Measurements from ENCODE around the gene CLK4. TPM values are rescaled to one million over a fixed set of nuclear protein-coding genes. Genes with fewer than 3 reads are reported as not detected.

CLK4 gene
- total and polyA plus RNA-seq, 4 experiments from 2014 or later = 11.8 to 125 (median 71.6) TPM

GRCh38 chr5:178577376-178577839 is 49.4 kb downstream of the CLK4 start:
- peaks cover 0 to 7% (median 4%) of the 10 kb centered on the region in 8 donors for H3K9me3 Mint-ChIP-seq
- POLR2A ChIA-PET (ENCODE audit: partially characterized antibody) = no interaction called here
- H3K27me3 Mint-ChIP-seq = peaks cover 24 to 42% of the 10 kb centered on the region in 2 donors

DNA sequence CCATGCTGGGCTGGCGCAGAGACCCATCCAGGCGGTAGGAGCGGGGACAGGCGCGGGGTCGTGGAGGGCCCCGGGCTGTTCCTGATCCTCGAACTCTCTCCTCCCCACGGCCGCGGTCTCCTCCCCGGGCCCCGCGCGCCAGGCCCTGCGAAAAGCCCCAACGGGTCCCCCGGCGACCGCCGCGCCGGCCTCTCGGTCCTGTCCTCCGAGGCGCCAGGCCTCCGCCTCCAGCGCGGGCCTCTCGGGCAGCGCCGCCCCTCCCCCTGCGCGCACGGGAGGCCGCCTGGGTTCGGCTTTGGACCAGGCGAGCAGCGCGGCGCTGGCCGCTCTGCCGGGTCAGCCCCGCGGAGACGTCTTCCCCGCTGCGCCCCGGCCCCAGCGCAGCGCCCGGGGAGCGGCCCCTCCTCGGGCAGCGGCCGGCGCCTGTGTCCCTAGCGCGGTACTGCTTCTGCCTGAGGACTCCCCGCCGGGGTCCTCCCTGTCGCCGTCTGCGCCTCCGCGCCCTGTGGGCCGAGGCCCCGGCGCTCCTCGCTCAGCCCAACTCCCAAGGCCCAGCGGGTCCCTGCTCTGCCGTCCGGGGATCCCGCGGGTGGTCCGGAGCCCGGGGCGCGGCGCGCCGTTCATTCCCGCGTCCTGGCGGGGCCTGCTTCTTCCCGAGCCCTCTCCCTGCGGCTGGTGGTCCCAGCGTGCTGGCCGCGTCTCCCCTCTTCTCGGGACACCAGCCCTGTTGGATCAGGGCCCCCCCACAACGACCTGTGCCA is 50.1 kb downstream of the CLK4 start:
- H3K27ac ChIP-seq (ENCODE audit: low read depth, low read length) = no peak overlapping the region
- H3K9me3 ChIP-seq (ENCODE audit: control insufficient read depth in 1 of 2, low read length in 2 of 2) = no peaks in the 10 kb centered on the region
- Mint-ChIP-seq H3K4me1 (peaks cover 0 to 1% (median 0%) of the 10 kb centered on the region in 4 donors), H3K27me3 (peaks cover 24 to 40% of the 10 kb centered on the region in 2 donors), H3K36me3 (no peaks in the 10 kb centered on the region), H3K4me3 (no peak overlapping the region), H3K27ac (no peak overlapping the region), H3K9me3 (peaks cover 0 to 12% (median 4%) of the 10 kb centered on the region in 8 donors)
- ChIA-PET POLR2A (ENCODE audit: partially characterized antibody) (no interaction called here), CTCF (ENCODE audit: partially characterized antibody) (no interaction called here)
- no peaks in the 10 kb centered on the region for H3K4me1 ChIP-seq (ENCODE audit: insufficient read depth, low read length)
- no peak for DNase-seq
- no peak overlapping the region for H3K4me3 ChIP-seq (ENCODE audit: low read length in 2 of 2)
- intact Hi-C loops (cut with micrococcal nuclease) = no loop called here
- H3K36me3 ChIP-seq (ENCODE audit: insufficient read depth, low read length) = no peaks in the 10 kb centered on the region
- H3K27me3 ChIP-seq (ENCODE audit: insufficient read depth, low read length) = peaks cover 3% of the 10 kb centered on the region

More at GRCh38 chr5:178577376-178577839, 49.4 kb downstream of the CLK4 start:
- no peak for DNase-seq
- CTCF ChIA-PET (ENCODE audit: partially characterized antibody) = no interaction called here
- intact Hi-C loops (cut with micrococcal nuclease) = no loop called here
- Histone ChIP-seq H3K4me1 (ENCODE audit: insufficient read depth, low read length) (no peaks in the 10 kb centered on the region), H3K27me3 (ENCODE audit: insufficient read depth, low read length) (peaks cover 3% of the 10 kb centered on the region), H3K36me3 (ENCODE audit: insufficient read depth, low read length) (no peaks in the 10 kb centered on the region), H3K27ac (ENCODE audit: low read depth, low read length) (no peak overlapping the region), H3K4me3 (ENCODE audit: low read length in 2 of 2) (no peak overlapping the region), H3K9me3 (ENCODE audit: control insufficient read depth in 1 of 2, low read length in 2 of 2) (no peaks in the 10 kb centered on the region)
- no peaks in the 10 kb centered on the region for H3K36me3 Mint-ChIP-seq
- peaks cover 0 to 1% (median 0%) of the 10 kb centered on the region in 4 donors for H3K4me1 Mint-ChIP-seq
- H3K4me3 Mint-ChIP-seq = no peak overlapping the region
- no peak overlapping the region for H3K27ac Mint-ChIP-seq

DNA sequence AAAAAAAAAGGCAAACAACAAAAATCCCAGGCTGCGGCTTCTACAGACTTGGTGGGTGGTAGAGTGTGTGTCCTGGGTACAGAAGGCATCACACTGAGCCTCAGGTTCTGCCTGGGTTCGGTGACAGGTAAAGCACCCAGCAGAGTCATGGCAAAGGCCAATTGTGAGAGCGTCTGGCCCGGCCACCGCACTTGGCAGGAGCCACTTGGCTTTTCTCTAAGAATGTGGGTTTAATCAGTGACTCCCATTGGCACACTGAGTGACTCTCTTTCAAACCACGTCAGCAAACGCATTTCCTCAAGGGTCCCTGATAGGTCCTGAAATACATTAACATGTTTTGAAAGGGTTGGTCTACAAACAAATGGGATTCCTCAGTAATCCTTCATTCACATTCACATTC is 53.6 kb downstream of the CLK4 start:
- no peak overlapping the region for H3K4me3 ChIP-seq (ENCODE audit: low read length in 2 of 2)
- DNase-seq = no peak
- no peaks in the 10 kb centered on the region for H3K4me1 ChIP-seq (ENCODE audit: insufficient read depth, low read length)
- no peak overlapping the region for H3K4me3 Mint-ChIP-seq
- POLR2A ChIA-PET (ENCODE audit: partially characterized antibody) = no interaction called here
- CTCF ChIA-PET (ENCODE audit: partially characterized antibody) = no interaction called here
- intact Hi-C loops (cut with micrococcal nuclease) = no loop called here
- peaks cover 0 to 1% (median 0%) of the 10 kb centered on the region in 4 donors for H3K4me1 Mint-ChIP-seq
- H3K27me3 ChIP-seq (ENCODE audit: insufficient read depth, low read length) = peaks cover 3% of the 10 kb centered on the region
- H3K36me3 ChIP-seq (ENCODE audit: insufficient read depth, low read length) = no peaks in the 10 kb centered on the region
- H3K36me3 Mint-ChIP-seq = no peaks in the 10 kb centered on the region
- H3K27ac ChIP-seq (ENCODE audit: low read depth, low read length) = no peak overlapping the region
- H3K27ac Mint-ChIP-seq = no peak overlapping the region
- H3K27me3 Mint-ChIP-seq = peaks cover 23 to 31% of the 10 kb centered on the region in 2 donors
- no peaks in the 10 kb centered on the region for H3K9me3 ChIP-seq (ENCODE audit: control insufficient read depth in 1 of 2, low read length in 2 of 2)
- H3K9me3 Mint-ChIP-seq = peaks cover 0 to 12% (median 4%) of the 10 kb centered on the region in 8 donors

GRCh38 chr5:178572617-178573016 is 54.2 kb downstream of the CLK4 start:
- Mint-ChIP-seq H3K4me3 (no peak overlapping the region), H3K27me3 (peaks cover 19 to 29% of the 10 kb centered on the region in 2 donors), H3K4me1 (peaks cover 0 to 1% (median 0%) of the 10 kb centered on the region in 4 donors), H3K36me3 (no peaks in the 10 kb centered on the region), H3K9me3 (peaks cover 0 to 12% (median 4%) of the 10 kb centered on the region in 8 donors), H3K27ac (no peak overlapping the region)
- no peaks in the 10 kb centered on the region for H3K9me3 ChIP-seq (ENCODE audit: control insufficient read depth in 1 of 2, low read length in 2 of 2)
- H3K4me1 ChIP-seq (ENCODE audit: insufficient read depth, low read length) = no peaks in the 10 kb centered on the region
- no peak overlapping the region for H3K4me3 ChIP-seq (ENCODE audit: low read length in 2 of 2)
- no peaks in the 10 kb centered on the region for H3K27me3 ChIP-seq (ENCODE audit: insufficient read depth, low read length)
- ChIA-PET POLR2A (ENCODE audit: partially characterized antibody) (no interaction called here), CTCF (ENCODE audit: partially characterized antibody) (no interaction called here)
- H3K36me3 ChIP-seq (ENCODE audit: insufficient read depth, low read length) = no peaks in the 10 kb centered on the region
- intact Hi-C loops (cut with micrococcal nuclease) = no loop called here
- H3K27ac ChIP-seq (ENCODE audit: low read depth, low read length) = no peak overlapping the region
- DNase-seq = no peak

- no peak overlapping the region for H3K4me3 ChIP-seq (ENCODE audit: low read length in 2 of 2)
- Mint-ChIP-seq H3K36me3 (no peaks in the 10 kb centered on the region), H3K27me3 (peaks cover 14 to 23% of the 10 kb centered on the region in 2 donors), H3K9me3 (peaks cover 0 to 12% (median 4%) of the 10 kb centered on the region in 8 donors), H3K4me1 (no peaks in the 10 kb centered on the region), H3K27ac (no peak overlapping the region), H3K4me3 (no peak overlapping the region)
- no peaks in the 10 kb centered on the region for H3K36me3 ChIP-seq (ENCODE audit: insufficient read depth, low read length)
- DNase-seq = no peak
- H3K9me3 ChIP-seq (ENCODE audit: control insufficient read depth in 1 of 2, low read length in 2 of 2) = no peaks in the 10 kb centered on the region
- ChIA-PET CTCF (ENCODE audit: partially characterized antibody) (no interaction called here), POLR2A (ENCODE audit: partially characterized antibody) (no interaction called here)
- no peaks in the 10 kb centered on the region for H3K4me1 ChIP-seq (ENCODE audit: insufficient read depth, low read length)
- H3K27ac ChIP-seq (ENCODE audit: low read depth, low read length) = no peak overlapping the region
- peaks cover 4% of the 10 kb centered on the region for H3K27me3 ChIP-seq (ENCODE audit: insufficient read depth, low read length)
- intact Hi-C loops (cut with micrococcal nuclease) = no loop called here
Measured at GRCh38 chr5:178569485-178569884, 57.4 kb downstream of the CLK4 start.

DNA sequence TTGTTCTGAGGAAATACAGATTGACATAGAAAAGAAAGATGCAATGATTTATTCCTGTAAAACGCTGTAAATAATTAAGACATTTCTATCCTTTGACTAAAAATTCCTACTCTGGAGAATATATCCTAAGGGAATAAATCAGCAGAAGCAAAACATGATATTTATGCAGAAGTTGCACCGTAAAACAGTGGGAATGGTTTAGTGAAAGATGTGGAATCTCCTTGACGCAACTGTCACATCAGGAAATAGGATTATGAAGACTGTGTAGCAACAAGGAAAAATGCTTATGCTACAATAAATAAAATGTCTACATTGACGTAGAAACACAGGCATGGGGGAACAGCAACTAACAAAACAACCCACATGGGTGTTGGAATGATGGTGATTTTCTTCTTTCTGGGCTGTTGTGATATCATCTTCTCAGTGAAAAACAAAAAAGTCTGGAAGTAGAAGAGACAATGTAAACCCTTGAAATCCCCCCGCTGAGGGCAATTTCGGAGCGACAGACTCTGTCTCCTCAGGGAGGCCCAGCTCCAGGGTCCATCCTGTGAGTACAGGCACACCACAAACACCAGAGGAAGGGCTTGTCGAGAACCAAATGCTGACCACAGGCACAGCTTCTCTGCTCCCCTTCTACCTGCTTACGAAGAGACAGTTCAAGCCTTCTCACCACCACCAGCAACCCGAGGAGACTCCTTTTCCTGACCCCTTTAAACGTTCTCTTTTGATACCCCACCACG is 61.9 kb downstream of the CLK4 start:
- DNase-seq = no peak
- ChIA-PET CTCF (ENCODE audit: partially characterized antibody) (no interaction called here), POLR2A (ENCODE audit: partially characterized antibody) (no interaction called here)
- Mint-ChIP-seq H3K4me1 (peaks cover 0 to 3% (median under 1%) of the 10 kb centered on the region in 4 donors), H3K36me3 (no peaks in the 10 kb centered on the region), H3K27ac (no peak overlapping the region), H3K27me3 (peaks cover 18 to 21% of the 10 kb centered on the region in 2 donors), H3K4me3 (no peak overlapping the region), H3K9me3 (peaks cover 0 to 4% (median 0%) of the 10 kb centered on the region in 8 donors)
- H3K4me1 ChIP-seq (ENCODE audit: insufficient read depth, low read length) = no peaks in the 10 kb centered on the region
- H3K27me3 ChIP-seq (ENCODE audit: insufficient read depth, low read length) = peaks cover 4% of the 10 kb centered on the region
- no peak overlapping the region for H3K4me3 ChIP-seq (ENCODE audit: low read length in 2 of 2)
- H3K36me3 ChIP-seq (ENCODE audit: insufficient read depth, low read length) = no peaks in the 10 kb centered on the region
- intact Hi-C loops (cut with micrococcal nuclease) = no loop called here
- H3K9me3 ChIP-seq (ENCODE audit: control insufficient read depth in 1 of 2, low read length in 2 of 2) = no peaks in the 10 kb centered on the region
- H3K27ac ChIP-seq (ENCODE audit: low read depth, low read length) = no peak overlapping the region

DNA sequence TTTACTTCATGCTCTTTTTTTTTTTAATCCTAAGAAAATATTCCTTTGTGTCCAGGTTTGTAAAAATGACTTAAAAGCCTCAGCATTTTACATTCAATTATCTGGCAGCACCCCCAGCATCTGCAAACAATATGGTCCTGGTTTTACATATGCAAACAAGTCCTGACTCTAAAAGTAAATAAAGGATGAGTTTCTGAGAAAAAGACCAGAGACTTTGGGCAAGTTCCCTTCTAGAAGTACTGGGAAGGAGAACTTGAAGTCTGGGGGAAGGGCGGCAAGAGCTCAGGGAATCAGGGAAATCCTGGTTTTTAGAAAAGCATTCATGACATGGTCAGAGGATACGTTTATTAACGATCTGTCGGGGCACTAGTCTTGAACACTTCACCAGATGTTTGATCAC is 62.5 kb downstream of the CLK4 start:
- intact Hi-C loops (cut with micrococcal nuclease) = no loop called here
- Mint-ChIP-seq H3K4me1 (peaks cover 0 to 3% (median under 1%) of the 10 kb centered on the region in 4 donors), H3K27me3 (peaks cover 20 to 21% of the 10 kb centered on the region in 2 donors), H3K9me3 (peaks cover 0 to 4% (median 0%) of the 10 kb centered on the region in 8 donors), H3K27ac (no peak overlapping the region), H3K4me3 (no peak overlapping the region), H3K36me3 (no peaks in the 10 kb centered on the region)
- no peaks in the 10 kb centered on the region for H3K9me3 ChIP-seq (ENCODE audit: control insufficient read depth in 1 of 2, low read length in 2 of 2)
- CTCF ChIA-PET (ENCODE audit: partially characterized antibody) = no interaction called here
- H3K4me3 ChIP-seq (ENCODE audit: low read length in 2 of 2) = no peak overlapping the region
- H3K27me3 ChIP-seq (ENCODE audit: insufficient read depth, low read length) = peaks cover 4% of the 10 kb centered on the region
- no peaks in the 10 kb centered on the region for H3K4me1 ChIP-seq (ENCODE audit: insufficient read depth, low read length)
- DNase-seq = no peak
- no peak overlapping the region for H3K27ac ChIP-seq (ENCODE audit: low read depth, low read length)
- no peaks in the 10 kb centered on the region for H3K36me3 ChIP-seq (ENCODE audit: insufficient read depth, low read length)
- POLR2A ChIA-PET (ENCODE audit: partially characterized antibody) = no interaction called here
